Activated CD4-positive, alpha-beta T cell treated with anti-CD3 and anti-CD28 coated beads for 36 hours (primary cell): ENCODE results near the gene CIDEB. TPM values are rescaled to one million over a fixed set of nuclear protein-coding genes. Genes with fewer than 3 reads are reported as not detected.
A peak's percentile ranks its signal among the peaks of the same experiment; 100 is the strongest.

ENCODE experiments used
- ATAC-seq: fragments of 200-7000 bp; cut with Tn5 transposase; one replicate; pipeline ENCODE4 v1.10.0; 2021; ENCODE audit warnings: mild to moderate bottlenecking, moderate library complexity
- CTCF ChIA-PET: fragments of 350-600 bp; sonication (Branson Sonifier 250); formaldehyde crosslinking; loops from one replicate; lab custom pipeline; 2021; ENCODE audit warnings: antibody characterized with exemption; lab: Charles Lee
- POLR2A ChIA-PET: fragments of 350-600 bp; sonication (Branson Sonifier 250); formaldehyde crosslinking; loops from one replicate; lab custom pipeline; 2021; ENCODE audit warnings: antibody characterized with exemption, inconsistent platforms; lab: Charles Lee
- DNase-seq: peaks from one replicate; pipeline ENCODE4 v3.0.0-alpha.2; 2020
- H3K27ac Mint-ChIP-seq: one replicate; pipeline ENCODE4 v1.8.0; 2021; ENCODE audit warnings: mixed read lengths
- H3K27me3 Mint-ChIP-seq: one replicate; pipeline ENCODE4 v1.8.0; 2021; ENCODE audit warnings: mixed read lengths
- H3K36me3 Mint-ChIP-seq: one replicate; pipeline ENCODE4 v1.8.0; 2021; ENCODE audit warnings: low read depth, mixed read lengths
- H3K4me1 Mint-ChIP-seq: one replicate; pipeline ENCODE4 v1.8.0; 2021; ENCODE audit warnings: mixed read lengths
- H3K4me3 Mint-ChIP-seq: one replicate; pipeline ENCODE4 v1.8.0; 2021; ENCODE audit warnings: mild to moderate bottlenecking, moderate library complexity, mixed read lengths
- H3K9me3 Mint-ChIP-seq: one replicate; pipeline ENCODE4 v1.8.0; 2021; ENCODE audit warnings: low read depth, mixed read lengths
- intact Hi-C, 2 experiments: fragments of 100-400 bp; cut with DNase I in 1 of 2; cut with micrococcal nuclease in 1 of 2; formaldehyde crosslinking; loops; one replicate each; pipeline versions ENCODE4 v1.14.2 to v1.15.1; 2022 to 2024; cut with DNase I, micrococcal nuclease
- total RNA-seq, 2 experiments: library from RNA; stranded (reverse); gene quantifications; one replicate each; pipeline ENCODE4 v1.2.3, GENCODE V29; 2021

The CIDEB gene
- total RNA-seq, 2 experiments from 2014 or later: 11.1 to 14.0 TPM

DNA sequence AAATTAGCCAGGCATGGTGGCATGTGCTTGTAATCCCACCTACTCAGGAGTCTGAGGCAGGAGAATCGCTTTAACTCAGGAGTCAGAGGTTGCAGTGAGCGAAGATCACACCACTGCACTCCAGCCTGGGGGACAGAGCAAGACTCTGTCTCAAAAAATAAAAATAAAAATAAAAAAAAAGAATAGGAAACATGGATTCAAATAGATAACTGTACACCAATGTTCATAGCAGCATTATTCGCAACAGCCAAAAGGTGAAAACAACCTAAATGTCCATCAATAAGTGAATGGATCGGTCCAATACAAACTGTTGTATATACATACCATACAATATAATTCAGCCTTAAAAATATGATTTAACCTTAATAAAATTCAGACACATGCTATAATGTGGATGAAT lies 35.1 kb upstream of the CIDEB start:
- H3K4me1 Mint-ChIP-seq: peaks cover 12% of the 10 kb centered on the region
- ChIA-PET POLR2A (no interaction called here), CTCF (interaction anchor here (1.0 to 7.6 kb wide), 4 partner anchors 9 to 88 kb away, joined by 3 to 76 read pairs (median 10); partner anchors contain the start of genes CBLN3 and KHNYN)
- no peak overlapping the region for H3K4me3 Mint-ChIP-seq
- ATAC-seq: no peak
- H3K36me3 Mint-ChIP-seq: no peaks in the 10 kb centered on the region
- DNase-seq: no peak
- intact Hi-C loops: no loop called here
- no peak overlapping the region for H3K27ac Mint-ChIP-seq
- H3K27me3 Mint-ChIP-seq: peaks cover 16% of the 10 kb centered on the region
- no peaks in the 10 kb centered on the region for H3K9me3 Mint-ChIP-seq

DNA sequence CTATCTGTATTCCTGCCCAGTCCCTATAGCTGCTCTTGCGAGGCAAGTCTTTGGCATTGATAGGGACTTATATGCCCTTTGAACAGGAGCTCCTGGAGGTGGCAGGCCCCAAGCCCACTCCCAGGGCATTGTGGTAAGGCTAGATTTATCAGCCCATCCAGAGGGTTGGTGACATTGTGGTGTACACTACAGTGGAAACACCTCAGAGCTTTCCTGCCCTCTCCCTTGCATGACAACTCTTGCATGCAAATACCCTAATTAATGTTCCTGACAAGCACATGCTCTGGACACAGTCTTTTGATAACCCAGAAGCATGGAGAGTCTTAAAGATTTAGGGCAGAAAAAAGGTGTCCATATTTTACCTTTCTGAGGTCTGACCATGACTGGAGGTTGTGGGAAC lies 32.8 kb upstream of the CIDEB start:
- intact Hi-C loops: loop anchor here in 1 of 2 experiments (2.0 kb wide), 1 partner anchor 26 kb away; no protein-coding TSS in a partner anchor
- no peak for ATAC-seq
- POLR2A ChIA-PET: interaction anchor here (1.4 kb wide), 1 partner anchor 94 kb away, joined by 6 read pairs; no protein-coding TSS in a partner anchor
- H3K27ac Mint-ChIP-seq: no peak overlapping the region
- peaks cover 8% of the 10 kb centered on the region for H3K36me3 Mint-ChIP-seq
- H3K9me3 Mint-ChIP-seq: no peaks in the 10 kb centered on the region
- CTCF ChIA-PET: interaction anchor here (0.6 to 7.6 kb wide), 11 partner anchors 8 to 101 kb away, joined by 3 to 76 read pairs (median 4); partner anchors contain the start of genes CBLN3, KHNYN and TINF2
- H3K4me3 Mint-ChIP-seq: no peak overlapping the region
- peaks cover 12% of the 10 kb centered on the region for H3K4me1 Mint-ChIP-seq
- H3K27me3 Mint-ChIP-seq: peaks cover 10% of the 10 kb centered on the region
- DNase-seq: no peak

DNA sequence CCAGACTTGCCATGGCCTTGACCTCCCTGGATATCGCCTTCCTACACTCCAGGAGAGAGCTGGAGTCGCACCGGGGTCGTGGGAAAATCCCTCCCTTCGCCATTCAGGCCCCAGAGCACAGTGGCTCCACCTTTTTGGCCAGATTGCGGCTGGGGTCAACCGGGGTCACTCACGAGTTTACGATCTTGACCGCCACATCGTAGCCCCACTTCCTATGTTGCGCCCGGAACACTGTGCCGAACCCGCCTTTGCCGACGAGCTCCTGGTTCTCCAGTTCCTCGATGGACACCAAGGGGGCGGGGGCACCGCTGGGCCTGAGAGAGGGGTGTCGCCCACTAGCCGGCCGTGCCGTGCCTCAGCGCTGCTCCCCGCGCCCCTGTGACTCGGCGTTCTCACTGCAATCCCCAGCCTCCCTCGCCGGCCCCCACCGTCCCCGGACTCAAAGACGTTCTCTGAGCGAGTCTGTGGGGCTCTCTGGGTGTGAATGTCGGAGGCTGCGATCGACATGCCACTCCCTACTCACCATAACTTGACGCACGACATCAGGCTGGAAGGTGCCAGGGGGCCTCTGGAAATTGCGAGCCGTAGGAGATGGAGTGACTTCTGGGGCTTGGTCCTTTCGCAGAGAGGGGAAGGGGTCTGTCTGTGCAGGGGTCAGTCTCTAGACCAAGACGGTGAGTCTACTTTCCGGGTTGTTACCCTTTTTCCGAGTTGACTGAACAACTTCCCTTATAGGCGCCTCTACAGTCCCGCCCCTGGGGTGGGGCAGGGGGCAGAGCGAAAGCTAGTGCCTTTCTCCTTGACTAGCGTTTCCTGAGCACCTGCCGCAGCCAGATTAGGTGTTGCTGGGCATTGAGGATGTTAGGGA lies 31.7 kb upstream of the CIDEB start, which contains the start of gene RIPK3:
RIPK3 (minus strand) TSS at position 708 of the 868 bp plus-strand sequence; CDS start at position 543, 165 bp downstream.
- peak within 1 kb of the TSS; percentile 85 for H3K4me3 Mint-ChIP-seq
- H3K27ac Mint-ChIP-seq: peak within 1 kb of the TSS; percentile 81
- H3K9me3 Mint-ChIP-seq: no peaks in the 10 kb centered on the region
- H3K4me1 Mint-ChIP-seq: peaks cover 17% of the 10 kb centered on the region
- H3K36me3 Mint-ChIP-seq: peaks cover 8% of the 10 kb centered on the region
- ChIA-PET POLR2A (interaction anchor here (1.4 to 2.0 kb wide), 2 partner anchors 92 to 95 kb away, joined by 6 to 10 read pairs; no protein-coding TSS in a partner anchor), CTCF (interaction anchor here (0.6 to 7.6 kb wide), 18 partner anchors 7 to 192 kb away, joined by 3 to 76 read pairs (median 4); partner anchors contain the start of genes CBLN3, KHNYN, RNF31 and TINF2)
- intact Hi-C loops: loop anchor here in 1 of 2 experiments (2.0 kb wide), 1 partner anchor 27 kb away; no protein-coding TSS in a partner anchor
- peak; percentile 82 for DNase-seq
- ATAC-seq: peak; percentile 95
- peaks cover 15% of the 10 kb centered on the region for H3K27me3 Mint-ChIP-seq

DNA sequence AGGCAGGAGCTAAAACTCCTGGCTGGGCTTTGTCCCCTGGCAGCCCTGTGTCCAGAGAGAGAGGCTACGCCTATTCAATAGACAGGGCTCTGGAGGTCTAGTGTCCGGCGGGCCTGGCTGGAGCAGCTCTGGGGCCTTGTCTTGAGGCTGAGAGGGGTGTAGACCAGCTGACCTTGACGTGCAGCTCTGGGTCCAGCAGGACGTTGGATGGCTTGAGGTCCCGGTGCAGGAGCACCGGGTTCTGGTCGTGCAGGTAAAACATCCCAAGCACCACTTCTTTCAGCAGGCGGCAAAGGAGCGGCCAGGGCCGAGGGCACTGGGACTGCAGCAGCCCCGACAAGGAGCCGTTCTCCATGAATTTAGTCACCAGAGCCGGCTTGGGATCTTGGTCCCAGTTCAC lies 31.1 kb upstream of the CIDEB start:
- DNase-seq (no peak), ATAC-seq (no peak)
- Mint-ChIP-seq H3K36me3 (peaks cover 8% of the 10 kb centered on the region), H3K9me3 (no peaks in the 10 kb centered on the region), H3K27ac (no peak overlapping the region), H3K4me1 (peaks cover 20% of the 10 kb centered on the region), H3K27me3 (peaks cover 15% of the 10 kb centered on the region), H3K4me3 (peak overlapping the region; percentile 85)
- intact Hi-C loops: no loop called here
- CTCF ChIA-PET: interaction anchor here (0.7 to 7.6 kb wide), 6 partner anchors 9 to 97 kb away, joined by 3 to 76 read pairs (median 4); partner anchors contain the start of genes CBLN3 and KHNYN
- POLR2A ChIA-PET: interaction anchor here (0.5 to 2.0 kb wide), 2 partner anchors 93 to 408 kb away, joined by 4 to 10 read pairs; no protein-coding TSS in a partner anchor

DNA sequence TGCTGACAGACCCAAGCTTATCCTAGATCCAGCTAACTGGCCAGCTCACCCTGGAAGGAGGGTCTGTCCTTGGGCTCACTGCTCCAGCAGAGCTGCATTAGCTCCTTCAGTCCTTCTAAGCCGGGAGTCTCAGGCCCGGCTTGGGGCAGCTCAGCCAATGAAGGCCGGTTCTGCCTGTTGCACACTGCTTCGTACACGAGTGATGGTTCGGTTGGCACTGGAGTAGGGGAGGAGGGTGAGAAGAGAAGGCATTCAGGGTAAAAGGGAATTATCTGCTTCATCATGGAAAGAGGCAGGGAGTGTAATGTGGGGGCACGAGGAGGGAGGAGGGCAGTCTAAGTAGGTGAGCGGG lies 30.0 kb upstream of the CIDEB start:
- peaks cover 12% of the 10 kb centered on the region for H3K27me3 Mint-ChIP-seq
- H3K27ac Mint-ChIP-seq: no peak overlapping the region
- POLR2A ChIA-PET: no interaction called here
- peaks cover 8% of the 10 kb centered on the region for H3K36me3 Mint-ChIP-seq
- ATAC-seq (no peak), DNase-seq (no peak)
- CTCF ChIA-PET: interaction anchor here (0.6 to 7.6 kb wide), 6 partner anchors 11 to 1392 kb away, joined by 3 to 76 read pairs (median 6); partner anchors contain the start of genes CBLN3, CIDEB and KHNYN
- peaks cover 24% of the 10 kb centered on the region for H3K4me1 Mint-ChIP-seq
- H3K9me3 Mint-ChIP-seq: no peaks in the 10 kb centered on the region
- intact Hi-C loops: no loop called here
- H3K4me3 Mint-ChIP-seq: no peak overlapping the region

DNA sequence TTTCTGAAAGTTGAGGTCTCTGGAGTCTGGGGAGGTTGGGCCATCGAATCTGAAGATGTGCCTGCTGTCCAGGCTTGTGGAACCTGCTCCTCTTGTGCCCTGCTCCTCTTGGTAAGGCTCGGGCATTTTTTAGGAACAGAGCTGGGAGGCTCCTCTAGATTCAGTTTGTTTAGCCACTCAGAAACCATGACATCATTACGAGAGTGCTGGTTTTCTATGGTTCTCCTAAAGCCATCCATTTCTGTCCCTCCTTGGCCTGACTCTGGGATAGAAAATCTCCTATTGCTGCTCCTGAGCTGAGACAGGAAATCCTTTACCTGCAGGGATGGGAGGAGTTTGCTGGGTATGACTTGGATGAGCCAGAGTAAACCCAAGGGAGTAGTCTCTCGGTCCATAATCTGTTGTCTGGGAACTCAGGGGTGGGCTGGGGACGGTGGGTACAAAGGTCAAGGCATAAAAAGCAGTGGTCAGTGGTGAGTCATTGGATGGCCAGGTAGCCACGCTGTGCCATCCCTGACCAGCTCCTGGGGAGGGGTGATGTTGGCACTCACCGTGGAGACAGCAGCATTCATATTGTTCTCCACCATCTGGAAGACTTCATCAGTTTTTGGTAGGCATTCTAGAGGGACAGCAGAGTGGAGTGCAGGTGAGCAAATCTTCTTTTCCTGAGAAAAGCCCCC lies 29.5 kb upstream of the CIDEB start:
- H3K27ac Mint-ChIP-seq: no peak overlapping the region

DNA sequence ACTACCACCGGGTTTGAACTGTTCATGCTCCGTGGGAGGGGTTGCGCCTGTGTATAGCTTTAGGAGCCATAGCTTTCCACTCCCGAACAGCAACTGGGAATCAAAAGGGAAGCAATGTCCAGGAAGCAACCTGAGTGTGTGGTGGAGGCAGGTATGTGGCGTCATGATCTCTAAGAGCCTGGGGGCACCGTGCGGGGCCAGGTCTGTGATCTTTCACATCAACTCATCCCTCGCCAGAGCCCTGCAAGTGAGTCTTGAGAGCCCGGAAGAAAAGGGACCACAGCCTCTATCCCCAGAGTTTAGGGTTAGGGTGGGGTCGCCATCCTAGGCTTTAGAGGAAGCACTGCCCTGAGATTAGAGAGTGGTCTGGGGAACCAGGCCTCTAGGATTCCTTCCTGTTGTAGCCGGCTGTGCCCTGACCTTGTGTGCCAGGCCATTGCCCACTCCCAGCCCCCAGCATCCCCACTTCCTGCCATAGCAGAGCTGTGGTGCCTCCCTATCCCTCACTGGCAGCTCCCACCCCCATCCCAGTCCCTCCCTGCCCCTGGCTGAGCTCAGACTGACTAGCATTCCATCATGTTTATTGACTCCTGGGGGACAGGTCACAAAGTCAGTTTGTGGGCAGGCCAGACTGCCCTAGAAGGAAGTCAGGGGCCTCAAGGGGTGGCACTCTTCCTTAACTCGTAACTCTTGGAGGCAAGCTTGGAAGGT lies 27.8 kb upstream of the CIDEB start:
- intact Hi-C loops: loop anchor here in 1 of 2 experiments (2.0 kb wide), 1 partner anchor 31 kb away; no protein-coding TSS in a partner anchor
- Mint-ChIP-seq H3K9me3 (no peaks in the 10 kb centered on the region), H3K36me3 (peaks cover 8% of the 10 kb centered on the region), H3K4me3 (no peak overlapping the region), H3K27me3 (peaks cover 19% of the 10 kb centered on the region), H3K4me1 (peaks cover 37% of the 10 kb centered on the region), H3K27ac (no peak overlapping the region)
- ATAC-seq (no peak), DNase-seq (no peak)
- ChIA-PET CTCF (interaction anchor here (0.6 to 7.6 kb wide), 8 partner anchors 26 to 723 kb away, joined by 3 to 76 read pairs (median 5); partner anchors contain the start of genes CBLN3 and KHNYN), POLR2A (interaction anchor here (0.6 to 1.4 kb wide), 2 partner anchors 96 to 120 kb away, joined by 3 to 5 read pairs; no protein-coding TSS in a partner anchor)

More for the DNA sequence above, 29.5 kb upstream of the CIDEB start:
- intact Hi-C loops: no loop called here
- no peak overlapping the region for H3K4me3 Mint-ChIP-seq
- peaks cover 27% of the 10 kb centered on the region for H3K4me1 Mint-ChIP-seq
- H3K36me3 Mint-ChIP-seq: peaks cover 8% of the 10 kb centered on the region
- POLR2A ChIA-PET: no interaction called here
- no peak for DNase-seq
- ATAC-seq: no peak
- peaks cover 12% of the 10 kb centered on the region for H3K27me3 Mint-ChIP-seq
- CTCF ChIA-PET: interaction anchor here (0.6 to 7.6 kb wide), 10 partner anchors 10 to 1392 kb away, joined by 3 to 76 read pairs (median 4); partner anchors contain the start of genes CBLN3, CIDEB and KHNYN
- no peaks in the 10 kb centered on the region for H3K9me3 Mint-ChIP-seq

DNA sequence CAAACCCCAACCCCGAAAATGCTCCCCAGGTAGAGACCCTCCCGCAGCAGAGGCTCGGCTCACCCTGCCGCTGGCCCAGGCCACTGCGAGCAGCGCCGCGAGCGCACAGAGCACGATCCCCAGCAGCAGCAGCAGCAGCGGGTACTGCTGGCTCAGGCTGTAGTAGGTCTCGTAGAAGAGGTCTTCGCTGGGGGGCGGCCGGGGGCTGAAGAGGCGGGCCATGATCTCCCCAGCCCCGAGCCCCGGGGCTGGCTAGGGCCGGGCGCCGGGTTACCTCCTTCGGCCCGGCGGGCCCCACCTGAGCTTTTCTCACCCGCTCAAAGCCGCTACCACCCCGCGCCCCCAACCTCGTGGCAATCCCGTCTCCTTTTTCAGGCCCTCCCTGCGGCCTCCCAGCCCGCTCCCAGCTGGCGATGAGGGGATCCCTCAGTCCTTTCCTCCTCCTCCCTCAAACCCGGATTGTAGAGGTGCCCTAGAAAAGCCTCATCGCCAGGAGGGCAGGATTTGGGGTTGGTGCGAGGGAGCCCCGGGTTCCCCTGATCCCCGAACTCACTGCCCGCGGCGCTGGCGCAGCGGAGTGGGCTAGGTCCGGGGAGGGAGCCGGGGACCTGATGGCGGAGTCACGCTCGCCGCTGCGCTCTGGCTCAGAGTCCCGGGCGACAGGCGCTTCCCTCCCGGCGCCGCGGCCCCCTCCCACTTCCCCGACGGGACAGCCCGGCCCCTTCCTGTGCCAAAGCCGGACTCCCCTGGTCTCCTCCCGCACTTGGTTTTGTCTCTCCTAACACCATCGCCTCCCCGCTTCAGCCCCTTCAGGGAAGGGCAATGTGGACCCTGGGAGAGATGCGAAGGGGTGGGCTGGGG lies 26.9 kb upstream of the CIDEB start, which contains the start of gene ADCY4:
ADCY4 (minus strand) TSS at position 641 of the 861 bp plus-strand sequence; CDS start at position 222, 419 bp downstream.
- ATAC-seq (no peak), DNase-seq (peak; percentile 46)
- CTCF ChIA-PET: interaction anchor here (0.7 to 5.0 kb wide), 18 partner anchors 10 to 102 kb away, joined by 3 to 201 read pairs (median 11); partner anchors contain the start of genes CBLN3, KHNYN and LTB4R
- Mint-ChIP-seq H3K27ac (no peak within 1 kb of the TSS), H3K4me1 (peaks cover 31% of the 10 kb centered on the region), H3K36me3 (peaks cover 8% of the 10 kb centered on the region), H3K9me3 (no peaks in the 10 kb centered on the region), H3K27me3 (peaks cover 24% of the 10 kb centered on the region), H3K4me3 (peak within 1 kb of the TSS; percentile 38)
- POLR2A ChIA-PET: interaction anchor here (2.2 kb wide), 1 partner anchor 96 kb away, joined by 31 read pairs; the partner anchor contains the start of gene KHNYN
- intact Hi-C loops: loop anchor here in 1 of 2 experiments (1.0 to 2.0 kb wide), 2 partner anchors 32 to 102 kb away; no protein-coding TSS in a partner anchor
